ENCODE results near the gene NIN.

Gene NIN, protein sequence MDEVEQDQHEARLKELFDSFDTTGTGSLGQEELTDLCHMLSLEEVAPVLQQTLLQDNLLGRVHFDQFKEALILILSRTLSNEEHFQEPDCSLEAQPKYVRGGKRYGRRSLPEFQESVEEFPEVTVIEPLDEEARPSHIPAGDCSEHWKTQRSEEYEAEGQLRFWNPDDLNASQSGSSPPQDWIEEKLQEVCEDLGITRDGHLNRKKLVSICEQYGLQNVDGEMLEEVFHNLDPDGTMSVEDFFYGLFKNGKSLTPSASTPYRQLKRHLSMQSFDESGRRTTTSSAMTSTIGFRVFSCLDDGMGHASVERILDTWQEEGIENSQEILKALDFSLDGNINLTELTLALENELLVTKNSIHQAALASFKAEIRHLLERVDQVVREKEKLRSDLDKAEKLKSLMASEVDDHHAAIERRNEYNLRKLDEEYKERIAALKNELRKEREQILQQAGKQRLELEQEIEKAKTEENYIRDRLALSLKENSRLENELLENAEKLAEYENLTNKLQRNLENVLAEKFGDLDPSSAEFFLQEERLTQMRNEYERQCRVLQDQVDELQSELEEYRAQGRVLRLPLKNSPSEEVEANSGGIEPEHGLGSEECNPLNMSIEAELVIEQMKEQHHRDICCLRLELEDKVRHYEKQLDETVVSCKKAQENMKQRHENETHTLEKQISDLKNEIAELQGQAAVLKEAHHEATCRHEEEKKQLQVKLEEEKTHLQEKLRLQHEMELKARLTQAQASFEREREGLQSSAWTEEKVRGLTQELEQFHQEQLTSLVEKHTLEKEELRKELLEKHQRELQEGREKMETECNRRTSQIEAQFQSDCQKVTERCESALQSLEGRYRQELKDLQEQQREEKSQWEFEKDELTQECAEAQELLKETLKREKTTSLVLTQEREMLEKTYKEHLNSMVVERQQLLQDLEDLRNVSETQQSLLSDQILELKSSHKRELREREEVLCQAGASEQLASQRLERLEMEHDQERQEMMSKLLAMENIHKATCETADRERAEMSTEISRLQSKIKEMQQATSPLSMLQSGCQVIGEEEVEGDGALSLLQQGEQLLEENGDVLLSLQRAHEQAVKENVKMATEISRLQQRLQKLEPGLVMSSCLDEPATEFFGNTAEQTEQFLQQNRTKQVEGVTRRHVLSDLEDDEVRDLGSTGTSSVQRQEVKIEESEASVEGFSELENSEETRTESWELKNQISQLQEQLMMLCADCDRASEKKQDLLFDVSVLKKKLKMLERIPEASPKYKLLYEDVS (N-terminal part only)

DNA sequence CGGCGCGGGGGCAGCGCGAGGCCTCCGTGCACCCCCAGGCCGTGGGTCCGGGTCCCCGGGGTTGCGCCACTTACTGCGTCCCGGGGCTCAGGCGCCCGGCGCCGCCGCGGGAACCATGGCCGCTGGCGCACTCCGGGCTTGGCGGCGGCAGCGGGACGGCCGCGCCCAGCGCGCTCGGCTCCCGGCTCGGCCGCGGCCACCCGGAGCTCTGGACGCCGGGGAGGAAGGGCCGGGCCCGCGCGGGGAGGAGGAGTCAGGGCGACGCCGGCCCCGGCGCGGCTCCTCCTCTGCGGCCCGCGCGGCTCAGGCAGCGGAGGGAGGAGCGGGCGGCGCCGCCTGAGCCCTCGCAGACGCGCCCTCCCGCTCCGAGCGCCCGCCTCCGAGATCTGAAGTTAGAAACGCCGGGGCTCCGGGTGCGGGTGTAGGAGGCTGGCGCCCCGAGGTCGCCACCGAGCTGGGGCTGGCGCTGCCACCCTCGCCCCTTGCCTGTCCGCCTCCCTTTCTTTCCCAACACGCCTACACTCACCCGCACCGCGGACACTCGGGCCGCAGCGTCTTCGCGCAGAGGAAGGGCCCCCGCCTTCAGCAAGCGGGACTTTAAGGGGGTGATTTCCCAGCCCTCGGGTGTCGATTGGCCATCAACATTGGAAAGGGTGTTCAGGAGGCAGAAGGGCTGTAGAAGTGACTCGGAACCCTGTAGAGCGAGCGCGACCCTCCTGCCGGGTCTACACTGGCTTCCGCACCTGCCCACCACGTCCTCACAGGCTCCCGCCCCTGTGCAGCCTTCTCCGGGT is at the start of gene NIN:
NIN (minus strand) TSS at position 231 of the 794 bp plus-strand sequence. CDS start 9,106 bp downstream, outside the sequence.
- no peak for FAIRE-seq
- peak; percentile 49 for DNase-seq (ENCODE audit: insufficient read length, low spot score)

- no peak for FAIRE-seq
- DNase-seq (ENCODE audit: insufficient read length, low spot score), result no peak
These were observed 44.6 kb upstream of the NIN start for GRCh38 chr14:50875359-50876070.

- DNase-seq (ENCODE audit: insufficient read length, low spot score) (no peak), FAIRE-seq (no peak)
These were observed 43.8 kb upstream of the NIN start for GRCh38 chr14:50874757-50875156.

- DNase-seq (ENCODE audit: insufficient read length, low spot score), result no peak
- FAIRE-seq, result no peak
These were observed 41.2 kb upstream of the NIN start, which contains the start of gene ABHD12B for GRCh38 chr14:50871914-50872732. TSS of gene ABHD12B (plus strand) at chr14:50872053. CDS start at chr14:50872175, 122 bp downstream.

DNA sequence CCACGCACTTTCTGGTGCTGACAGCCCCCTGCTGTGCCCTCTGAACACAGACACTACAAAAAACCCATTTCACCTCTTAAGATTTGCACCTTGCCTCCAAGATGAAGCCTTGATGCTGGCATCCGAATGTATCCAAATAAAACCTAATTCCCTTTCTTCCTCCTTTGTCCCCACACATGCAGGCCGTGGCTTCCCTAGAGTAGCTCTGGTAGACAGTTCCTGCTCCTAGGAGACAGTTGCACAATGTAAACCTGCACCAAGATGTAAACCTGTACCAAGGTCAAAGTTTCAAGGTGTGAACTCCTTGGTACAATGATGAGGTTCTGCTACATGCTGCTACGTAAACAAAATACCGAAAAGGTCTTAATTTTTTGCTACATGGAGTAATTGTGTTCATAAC is 40.3 kb upstream of the NIN start:
- no peak for FAIRE-seq
- no peak for DNase-seq (ENCODE audit: insufficient read length, low spot score)

GRCh38 chr14:50865391-50866076 is 34.6 kb upstream of the NIN start:
- DNase-seq (ENCODE audit: insufficient read length, low spot score) (no peak), FAIRE-seq (no peak)

- no peak for DNase-seq (ENCODE audit: insufficient read length, low spot score)
- FAIRE-seq, result no peak
These were observed 34.0 kb upstream of the NIN start for GRCh38 chr14:50864946-50865345.

DNA sequence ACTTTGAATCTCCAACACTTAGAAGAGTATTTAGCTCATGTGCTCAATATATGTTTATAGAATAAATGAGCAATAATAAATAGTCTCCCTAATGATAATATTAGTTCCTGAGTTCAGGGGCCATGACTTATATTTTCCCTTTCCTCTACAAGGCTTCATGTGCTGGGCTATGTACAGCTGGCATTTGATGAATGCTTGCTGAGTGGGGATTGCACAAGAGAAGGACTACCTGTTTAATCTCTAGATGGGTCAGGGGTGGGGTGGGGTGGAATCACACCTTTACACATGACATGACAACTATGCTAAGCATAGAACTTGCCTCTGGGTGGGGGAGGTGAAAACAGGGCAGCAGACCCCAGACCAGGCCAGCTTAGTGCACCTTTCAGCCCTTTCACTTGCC is 33.3 kb upstream of the NIN start:
- no peak for DNase-seq (ENCODE audit: insufficient read length, low spot score)
- FAIRE-seq, result no peak

GRCh38 chr14:50862036-50862570 is 31.1 kb upstream of the NIN start:
- no peak for DNase-seq (ENCODE audit: insufficient read length, low spot score)
- no peak for FAIRE-seq

DNA sequence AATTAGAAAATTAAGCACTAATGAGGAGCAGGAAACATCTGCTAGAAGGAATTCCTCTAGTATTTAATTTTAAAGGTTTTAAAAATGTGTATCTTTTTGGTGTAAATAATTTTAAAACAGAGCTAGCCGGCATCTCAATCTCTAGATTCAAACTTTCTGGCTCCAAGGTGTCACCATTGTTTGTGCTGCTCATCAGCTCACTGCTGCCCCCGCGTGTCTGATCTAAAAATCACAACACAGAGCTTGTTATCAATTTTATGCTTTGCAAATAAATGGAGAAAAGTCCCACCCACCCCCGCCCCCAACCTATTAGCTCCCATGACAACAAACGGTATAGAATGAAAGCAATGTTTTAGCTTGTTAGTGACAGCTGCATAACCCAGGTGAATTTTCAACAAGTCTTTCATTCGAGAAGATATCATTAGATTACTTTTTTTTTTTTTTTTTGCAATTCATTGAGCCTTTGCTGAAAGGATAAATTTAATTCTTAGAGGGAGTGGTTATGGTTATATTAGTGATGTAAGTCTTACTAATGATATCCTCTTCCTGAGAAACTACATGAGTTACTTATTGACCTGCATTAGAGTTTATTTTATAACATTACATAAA is 29.6 kb upstream of the NIN start:
- DNase-seq (ENCODE audit: insufficient read length, low spot score), result peak; percentile 82
- no peak for FAIRE-seq

GRCh38 chr14:50859296-50859624 is 28.3 kb upstream of the NIN start:
- no peak for FAIRE-seq
- DNase-seq (ENCODE audit: insufficient read length, low spot score), result no peak

- DNase-seq (ENCODE audit: insufficient read length, low spot score) (no peak), FAIRE-seq (no peak)
These were observed 25.7 kb upstream of the NIN start for GRCh38 chr14:50856660-50857059.

- DNase-seq (ENCODE audit: insufficient read length, low spot score) (no peak), FAIRE-seq (no peak)
These were observed 24.6 kb upstream of the NIN start for GRCh38 chr14:50855558-50855957.

DNA sequence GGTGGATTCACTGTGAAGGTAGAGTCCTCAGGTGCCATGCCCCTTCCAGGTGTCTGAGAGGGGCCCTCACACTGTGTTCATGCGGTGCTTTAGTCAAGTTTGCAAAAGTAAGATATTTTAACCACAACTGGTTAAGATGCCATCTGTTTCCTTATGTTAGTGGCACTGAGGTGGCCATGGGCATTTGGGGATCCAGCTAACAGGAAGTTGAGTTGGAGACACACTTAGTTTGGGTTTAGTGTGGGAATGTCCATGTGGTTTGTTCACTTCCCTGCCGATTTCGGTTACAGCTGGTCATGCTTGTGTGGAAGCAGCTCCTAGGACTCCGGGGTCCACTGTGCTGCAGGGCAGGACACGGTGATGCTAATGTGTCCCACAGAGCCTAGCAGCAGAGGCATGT is 23.6 kb upstream of the NIN start:
- FAIRE-seq (peak; percentile 57), DNase-seq (ENCODE audit: insufficient read length, low spot score) (no peak)

DNA sequence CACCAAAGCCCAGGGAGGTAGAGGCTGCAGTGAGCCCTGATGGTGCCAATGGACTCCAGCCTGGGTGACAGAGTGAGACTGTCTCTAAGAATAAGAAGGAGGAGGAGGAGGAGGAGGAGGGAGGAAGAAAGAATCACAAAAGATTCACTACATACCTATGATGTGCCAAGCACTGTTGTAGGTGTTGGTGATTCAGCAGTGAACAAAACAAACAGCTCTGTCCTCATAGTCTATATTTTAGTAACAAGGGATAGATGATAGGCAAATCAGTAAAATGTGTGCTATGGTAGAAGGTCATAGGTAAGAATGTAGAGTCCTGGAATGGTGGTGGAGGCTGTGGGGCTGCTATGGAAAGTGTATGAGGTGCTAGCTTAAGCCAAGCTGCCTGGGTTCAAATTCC is 22.9 kb upstream of the NIN start:
- FAIRE-seq (peak; percentile 33), DNase-seq (ENCODE audit: insufficient read length, low spot score) (no peak)

DNA sequence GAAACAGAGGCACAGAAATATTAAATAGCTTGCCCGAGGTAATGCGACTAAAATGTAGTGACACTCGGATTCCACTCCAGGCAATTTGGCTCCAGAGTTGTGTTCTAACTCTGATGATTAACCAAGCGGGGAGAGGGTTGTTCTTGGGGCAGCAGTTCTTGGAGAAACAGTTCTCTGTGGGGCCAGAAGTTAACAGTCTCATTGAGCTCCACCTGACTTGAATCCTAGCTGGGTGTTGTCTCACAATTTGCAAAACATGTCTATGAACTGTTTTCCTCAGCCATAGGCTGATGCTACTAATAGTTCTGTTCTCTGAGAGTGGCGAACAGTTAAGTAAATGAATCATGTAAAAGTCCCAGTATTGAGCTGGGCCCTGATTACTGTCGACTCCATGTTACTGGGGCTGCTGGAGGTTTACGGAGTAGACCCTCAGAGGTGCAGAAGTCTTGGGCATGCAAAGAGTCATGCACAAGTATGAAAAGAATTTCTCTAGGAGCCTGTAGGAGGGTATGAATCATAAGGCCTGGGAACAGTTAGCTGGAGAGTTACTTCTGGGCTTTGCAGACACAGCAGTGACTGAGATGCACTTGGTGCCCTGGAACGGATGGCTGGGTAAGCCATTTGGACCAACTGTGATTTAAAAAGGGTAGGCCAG is 15.4 kb upstream of the NIN start:
- FAIRE-seq (peak; percentile 86), DNase-seq (ENCODE audit: insufficient read length, low spot score) (peak; percentile 76)

- DNase-seq (ENCODE audit: insufficient read length, low spot score), result no peak
- no peak for FAIRE-seq
These were observed 14.2 kb upstream of the NIN start for GRCh38 chr14:50845166-50845565.
